GM19455 (cell line): ENCODE data around the gene NDOR1.

ENCODE experiments used
- ATAC-seq: cut with Tn5 transposase; IDR thresholded peaks from one replicate; pipeline ENCODE4 v1.9.1; 2021; ENCODE audit not compliant: unreplicated experiment

Gene NDOR1

GRCh38 chr9:137198051-137198901, 7.2 kb upstream of the NDOR1 start:
- ATAC-seq = no peak

- ATAC-seq = no peak
Measured at GRCh38 chr9:137198902-137199283, 6.6 kb upstream of the NDOR1 start.

GRCh38 chr9:137199411-137200121, 5.9 kb upstream of the NDOR1 start:
- ATAC-seq = no peak

- peak; percentile 80 for ATAC-seq
Measured at GRCh38 chr9:137200311-137201204, 4.9 kb upstream of the NDOR1 start, which contains the start of gene TPRN. TSS of gene TPRN (minus strand) at chr9:137200741. CDS start at chr9:137200711, 30 bp downstream.

- no peak for ATAC-seq
Measured at GRCh38 chr9:137201205-137201868, 4.2 kb upstream of the NDOR1 start.

- ATAC-seq = no peak
Measured at GRCh38 chr9:137202966-137203365, 2.5 kb upstream of the NDOR1 start.

GRCh38 chr9:137204731-137205125, 772 bp upstream of the NDOR1 start:
- ATAC-seq = no peak

- ATAC-seq = no peak
Measured at GRCh38 chr9:137206602-137207001, 1.1 kb downstream of the NDOR1 start.

GRCh38 chr9:137211532-137211931, 6.0 kb downstream of the NDOR1 start:
- no peak for ATAC-seq

- no peak for ATAC-seq
Measured at GRCh38 chr9:137212520-137212919, 7.0 kb downstream of the NDOR1 start.

GRCh38 chr9:137213160-137214060, 7.9 kb downstream of the NDOR1 start:
- ATAC-seq = no peak

GRCh38 chr9:137214620-137215019, 9.1 kb downstream of the NDOR1 start:
- ATAC-seq = no peak

- ATAC-seq = no peak
Measured at GRCh38 chr9:137215196-137215986, 9.9 kb downstream of the NDOR1 start.

- ATAC-seq = no peak
Measured at GRCh38 chr9:137216188-137216965, 10.9 kb downstream of the NDOR1 start.

GRCh38 chr9:137217276-137218211, 12.0 kb downstream of the NDOR1 start:
- ATAC-seq = no peak

GRCh38 chr9:137218212-137218753, 12.8 kb downstream of the NDOR1 start:
- ATAC-seq = no peak
